ENCODE results near the gene FURIN.

The FURIN gene

GRCh38 chr15:90909976-90910375 lies 41.6 kb downstream of the FURIN start:
- no peak overlapping the region for H3K4me2 ChIP-seq (ENCODE audit: low read length)
- no peak overlapping the region for H3K27ac ChIP-seq (ENCODE audit: low read depth, low read length)
- no peaks in the 10 kb centered on the region for H4K20me1 ChIP-seq (ENCODE audit: control insufficient read depth, insufficient read depth, low read depth, low read length)
- H3K4me3 ChIP-seq (ENCODE audit: low read length), result no peak overlapping the region
- TF ChIP-seq, protein P1, sequence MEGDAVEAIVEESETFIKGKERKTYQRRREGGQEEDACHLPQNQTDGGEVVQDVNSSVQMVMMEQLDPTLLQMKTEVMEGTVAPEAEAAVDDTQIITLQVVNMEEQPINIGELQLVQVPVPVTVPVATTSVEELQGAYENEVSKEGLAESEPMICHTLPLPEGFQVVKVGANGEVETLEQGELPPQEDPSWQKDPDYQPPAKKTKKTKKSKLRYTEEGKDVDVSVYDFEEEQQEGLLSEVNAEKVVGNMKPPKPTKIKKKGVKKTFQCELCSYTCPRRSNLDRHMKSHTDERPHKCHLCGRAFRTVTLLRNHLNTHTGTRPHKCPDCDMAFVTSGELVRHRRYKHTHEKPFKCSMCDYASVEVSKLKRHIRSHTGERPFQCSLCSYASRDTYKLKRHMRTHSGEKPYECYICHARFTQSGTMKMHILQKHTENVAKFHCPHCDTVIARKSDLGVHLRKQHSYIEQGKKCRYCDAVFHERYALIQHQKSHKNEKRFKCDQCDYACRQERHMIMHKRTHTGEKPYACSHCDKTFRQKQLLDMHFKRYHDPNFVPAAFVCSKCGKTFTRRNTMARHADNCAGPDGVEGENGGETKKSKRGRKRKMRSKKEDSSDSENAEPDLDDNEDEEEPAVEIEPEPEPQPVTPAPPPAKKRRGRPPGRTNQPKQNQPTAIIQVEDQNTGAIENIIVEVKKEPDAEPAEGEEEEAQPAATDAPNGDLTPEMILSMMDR (IDR thresholded peaks at IDR 0.05; ENCODE audit: low read depth, low read length, poor library complexity, severe bottlenecking), result no peak
- TF ChIP-seq EZH2phosphoT487 (IDR thresholded peaks at IDR 0.05; ENCODE audit: borderline replicate concordance, low read length), result no peak
- no peaks in the 10 kb centered on the region for H3F3A ChIP-seq (ENCODE audit: control insufficient read depth, insufficient read depth)
- no peaks in the 10 kb centered on the region for H3K9me3 ChIP-seq (ENCODE audit: control insufficient read depth, insufficient read depth, low read length)
- no peaks in the 10 kb centered on the region for H3K27me3 ChIP-seq (ENCODE audit: control insufficient read depth, low read length)
- peaks cover 6% of the 10 kb centered on the region for H3K79me2 ChIP-seq (ENCODE audit: control insufficient read depth, low read length)
- no peaks in the 10 kb centered on the region for H3K9me2 ChIP-seq (replicated peaks; ENCODE audit: control insufficient read depth, low read length)
- peaks cover 2% of the 10 kb centered on the region for H3K4me1 ChIP-seq (ENCODE audit: control insufficient read depth, low read length)
- peaks cover 93% of the 10 kb centered on the region for H3K36me3 ChIP-seq (ENCODE audit: control insufficient read depth, low read length)

- peaks cover 93% of the 10 kb centered on the region for H3K36me3 ChIP-seq (ENCODE audit: control insufficient read depth, low read length)
- no peaks in the 10 kb centered on the region for H3K9me3 ChIP-seq (ENCODE audit: control insufficient read depth, insufficient read depth, low read length)
Measured at GRCh38 chr15:90910441-90911301, 42.3 kb downstream of the FURIN start.

GRCh38 chr15:90911302-90911623 lies 42.9 kb downstream of the FURIN start:
- Histone ChIP-seq H4K20me1 (ENCODE audit: control insufficient read depth, insufficient read depth, low read depth, low read length) (no peaks in the 10 kb centered on the region), H3K36me3 (ENCODE audit: control insufficient read depth, low read length) (peaks cover 93% of the 10 kb centered on the region), H3K79me2 (ENCODE audit: control insufficient read depth, low read length) (no peaks in the 10 kb centered on the region), H3K9me3 (ENCODE audit: control insufficient read depth, insufficient read depth, low read length) (no peaks in the 10 kb centered on the region), H3K4me2 (ENCODE audit: low read length) (no peak overlapping the region), H3F3A (ENCODE audit: control insufficient read depth, insufficient read depth) (no peaks in the 10 kb centered on the region), H3K9me2 (replicated peaks; ENCODE audit: control insufficient read depth, low read length) (no peaks in the 10 kb centered on the region), H3K4me1 (ENCODE audit: control insufficient read depth, low read length) (peaks cover 12% of the 10 kb centered on the region), H3K27ac (ENCODE audit: low read depth, low read length) (no peak overlapping the region), H3K4me3 (ENCODE audit: low read length) (no peak overlapping the region), H3K27me3 (ENCODE audit: control insufficient read depth, low read length) (no peaks in the 10 kb centered on the region)
- TF ChIP-seq, protein P1 (IDR thresholded peaks at IDR 0.05; ENCODE audit: low read depth, low read length, poor library complexity, severe bottlenecking), result no peak
- TF ChIP-seq EZH2phosphoT487 (IDR thresholded peaks at IDR 0.05; ENCODE audit: borderline replicate concordance, low read length), result no peak

More at GRCh38 chr15:90910441-90911301, 42.3 kb downstream of the FURIN start:
- Histone ChIP-seq H3K27ac (ENCODE audit: low read depth, low read length) (no peak overlapping the region), H3K4me1 (ENCODE audit: control insufficient read depth, low read length) (peaks cover 8% of the 10 kb centered on the region), H3K4me3 (ENCODE audit: low read length) (no peak overlapping the region), H3K27me3 (ENCODE audit: control insufficient read depth, low read length) (no peaks in the 10 kb centered on the region), H3K79me2 (ENCODE audit: control insufficient read depth, low read length) (no peaks in the 10 kb centered on the region), H3K4me2 (ENCODE audit: low read length) (no peak overlapping the region), H4K20me1 (ENCODE audit: control insufficient read depth, insufficient read depth, low read depth, low read length) (no peaks in the 10 kb centered on the region), H3F3A (ENCODE audit: control insufficient read depth, insufficient read depth) (no peaks in the 10 kb centered on the region), H3K9me2 (replicated peaks; ENCODE audit: control insufficient read depth, low read length) (no peaks in the 10 kb centered on the region)
- TF ChIP-seq, protein P1 (IDR thresholded peaks at IDR 0.05; ENCODE audit: low read depth, low read length, poor library complexity, severe bottlenecking), result no peak
- TF ChIP-seq EZH2phosphoT487 (IDR thresholded peaks at IDR 0.05; ENCODE audit: borderline replicate concordance, low read length), result no peak

Measured in DOHH2 (cell line).